ENCODE measurements around the gene MYLIP.
A peak's percentile ranks its signal among the peaks of the same experiment; 100 is the strongest.

MYLIP gene

DNA sequence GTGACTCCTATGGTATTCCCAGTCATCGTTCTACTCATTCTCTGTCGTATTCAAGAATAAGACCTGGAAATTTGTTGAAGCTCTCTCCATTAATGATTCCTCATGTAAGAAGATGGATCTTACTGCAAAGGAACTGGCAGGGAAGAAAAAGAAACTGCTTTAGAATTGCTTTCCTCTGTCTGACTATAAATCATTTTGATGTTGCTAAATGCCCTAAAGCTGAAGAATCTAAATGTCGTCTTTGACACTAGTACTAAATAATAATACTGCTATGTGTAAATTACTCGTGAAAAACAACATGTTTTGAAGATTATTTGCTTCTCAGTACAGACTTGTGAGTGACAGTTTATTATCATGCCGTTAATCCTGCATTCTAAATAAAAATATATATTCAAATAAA is 20.5 kb upstream of the MYLIP start:
- DNase-seq (ENCODE audit: low spot score): no peak

DNA sequence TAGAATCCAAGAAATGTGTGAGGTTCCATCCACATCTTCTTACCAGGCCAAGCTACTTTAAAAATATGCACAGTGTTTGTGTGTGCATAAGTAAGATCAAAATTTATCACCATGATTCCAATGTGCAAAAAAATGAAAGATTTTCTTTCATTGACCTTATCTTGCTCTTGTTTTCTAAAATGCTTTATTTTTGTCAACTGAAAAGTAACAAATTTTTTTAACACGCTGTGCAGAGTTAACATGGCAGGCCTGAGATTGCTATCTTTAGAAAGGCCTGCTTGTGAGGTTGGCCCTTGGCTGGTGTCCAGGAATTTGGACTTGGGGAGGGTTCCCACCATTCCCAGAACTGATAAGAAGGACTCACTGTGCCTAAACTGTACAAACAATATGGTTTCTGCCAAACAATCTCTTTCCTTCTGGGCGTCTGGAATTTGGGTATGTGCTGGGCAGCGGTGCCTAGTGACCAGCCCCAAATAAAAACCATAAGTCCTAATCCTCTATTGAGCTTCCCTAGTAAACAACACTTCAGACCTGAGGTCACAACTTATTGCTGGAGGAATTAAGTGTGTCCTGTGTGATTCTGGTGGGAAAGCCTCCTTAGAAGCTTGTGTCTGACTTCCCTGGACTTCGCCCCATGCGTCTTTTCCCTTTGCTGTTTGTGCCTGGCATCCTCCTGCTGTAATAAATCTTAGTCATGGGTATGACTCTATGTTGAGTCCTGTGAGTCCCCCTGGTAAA is 19.8 kb upstream of the MYLIP start:
- DNase-seq (ENCODE audit: low spot score): no peak

DNA sequence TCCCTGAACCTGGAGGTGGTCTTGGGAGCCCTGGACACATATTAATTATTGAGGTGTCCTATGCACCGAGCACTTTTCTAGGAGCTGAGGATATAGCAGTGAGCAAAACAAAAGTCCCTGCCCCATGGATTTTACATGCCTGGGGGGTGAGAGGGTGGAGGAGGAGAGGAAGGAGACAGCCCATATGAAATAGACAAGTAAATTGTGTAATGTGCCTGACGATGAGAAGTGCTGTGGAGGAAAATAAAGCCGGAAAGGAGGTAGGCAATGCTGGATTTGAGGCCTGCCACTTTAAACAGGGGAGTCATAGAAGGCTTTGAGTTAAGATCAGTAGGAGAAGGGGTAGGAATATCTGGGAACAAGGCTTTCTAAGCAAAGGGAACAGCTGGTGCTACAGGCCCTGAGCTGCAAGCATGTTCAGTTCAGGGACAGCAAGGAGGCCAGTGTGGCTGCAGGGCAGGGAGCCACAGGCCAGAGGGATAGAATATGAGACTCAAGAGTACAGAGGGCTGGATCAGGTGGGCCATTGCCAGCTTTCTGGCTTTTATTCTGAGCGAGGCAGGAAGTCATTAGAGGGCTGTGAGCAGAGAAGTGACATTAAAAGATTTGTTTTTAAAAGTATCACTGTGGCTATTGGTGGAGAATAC is 19.1 kb upstream of the MYLIP start:
- DNase-seq (ENCODE audit: low spot score): no peak

DNA sequence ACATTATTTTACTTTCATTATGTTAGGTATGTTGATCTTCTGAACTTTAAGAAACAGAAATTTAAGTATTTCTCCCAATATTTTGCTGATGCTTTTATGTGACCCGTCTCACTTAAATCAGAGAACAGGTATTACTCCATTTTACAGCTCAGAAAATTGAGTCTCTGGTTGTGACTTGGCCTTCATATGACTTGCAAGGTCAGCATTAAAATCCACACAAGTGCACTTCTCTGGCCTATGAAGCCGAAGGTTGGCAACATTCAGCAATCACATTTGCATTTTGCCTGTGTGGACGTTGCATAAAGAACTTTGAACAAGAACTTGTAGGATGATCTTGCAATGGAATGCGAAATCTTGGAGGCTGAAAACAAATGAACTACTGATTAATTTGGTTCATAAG is 10.1 kb upstream of the MYLIP start:
- DNase-seq (ENCODE audit: low spot score): no peak

DNA sequence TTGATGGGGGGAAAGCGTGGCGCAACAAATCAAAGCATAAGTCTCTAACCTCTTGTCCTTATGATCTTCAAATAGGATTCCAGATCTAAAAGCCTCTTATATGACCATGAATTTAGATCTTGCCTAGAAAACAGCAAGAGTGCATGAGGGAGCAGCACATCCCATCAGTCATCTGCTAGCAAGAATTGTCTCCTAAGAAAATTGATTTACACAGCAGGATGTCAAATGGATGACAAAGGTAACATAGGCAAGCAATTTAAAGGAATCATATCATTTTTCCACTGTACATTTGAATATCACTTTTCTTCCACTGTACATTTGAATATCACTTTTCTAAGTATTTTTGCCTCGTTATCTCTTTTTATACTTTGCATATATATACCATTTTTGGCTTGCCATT is 7.5 kb upstream of the MYLIP start:
- DNase-seq (ENCODE audit: low spot score): no peak

DNA sequence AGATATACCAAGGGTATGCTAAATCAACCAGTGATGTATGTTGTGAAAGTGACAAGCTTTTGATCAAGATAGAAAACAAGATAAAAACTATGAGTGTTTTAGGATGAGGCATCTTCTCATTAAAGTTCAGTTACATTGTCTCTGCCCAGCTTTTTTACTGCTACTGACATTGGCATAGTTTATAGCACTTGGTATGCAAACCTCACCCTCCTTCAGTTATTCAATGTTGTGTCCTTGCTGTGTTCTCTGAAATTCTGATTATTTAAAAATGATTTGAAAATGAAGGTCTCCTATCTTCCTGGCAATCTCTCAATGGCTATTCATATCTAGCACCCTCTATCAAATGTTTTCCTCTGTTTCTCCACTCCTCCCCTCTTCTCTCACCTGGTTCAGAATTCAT is 6.7 kb upstream of the MYLIP start:
- no peak for DNase-seq (ENCODE audit: low spot score)

DNA sequence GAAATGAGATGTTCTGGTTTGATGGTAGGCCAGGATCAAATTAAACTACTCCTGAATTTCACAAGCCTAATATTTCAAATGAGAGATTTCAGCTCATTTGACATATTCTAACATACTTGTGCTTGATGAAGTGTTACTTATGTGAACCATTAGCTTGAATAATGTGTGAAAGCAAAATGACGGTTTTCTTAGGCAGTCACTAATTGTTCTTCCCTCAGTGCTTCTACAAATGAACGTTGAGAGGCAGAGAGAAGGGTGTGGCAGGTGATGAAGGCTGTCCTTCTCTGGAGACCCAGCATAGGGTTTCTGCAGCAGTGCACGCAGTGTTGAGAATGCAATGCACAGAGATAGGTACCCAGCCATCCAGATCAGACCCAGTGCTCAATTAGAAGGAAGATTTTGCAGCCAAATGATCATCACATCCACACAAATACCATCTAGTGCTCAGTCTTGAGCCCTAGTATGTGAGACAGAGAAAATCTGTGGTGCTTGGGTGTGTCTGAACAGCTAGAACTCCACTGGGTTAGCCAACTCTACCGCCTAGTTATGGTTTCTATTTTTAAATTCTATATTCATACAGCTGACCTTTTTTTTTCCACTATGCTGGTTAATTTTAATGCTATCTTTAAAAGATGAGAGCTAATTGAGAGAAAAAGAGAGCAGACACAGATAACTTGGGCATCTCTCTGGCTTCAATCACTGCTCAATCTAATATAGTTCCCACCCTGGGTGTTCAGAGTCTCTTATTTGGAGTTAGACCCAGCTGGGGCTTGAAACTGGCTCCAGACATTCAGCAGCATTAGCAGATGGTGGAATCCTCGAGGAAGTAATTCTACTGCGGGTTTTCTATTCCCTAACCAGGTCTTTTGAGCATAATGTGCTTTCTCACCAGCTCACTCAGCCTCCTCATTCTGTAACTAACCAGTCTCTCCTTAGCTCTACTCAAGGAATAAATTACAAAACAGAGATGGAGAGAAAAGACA is 4.4 kb upstream of the MYLIP start:
- no peak for DNase-seq (ENCODE audit: low spot score)

DNA sequence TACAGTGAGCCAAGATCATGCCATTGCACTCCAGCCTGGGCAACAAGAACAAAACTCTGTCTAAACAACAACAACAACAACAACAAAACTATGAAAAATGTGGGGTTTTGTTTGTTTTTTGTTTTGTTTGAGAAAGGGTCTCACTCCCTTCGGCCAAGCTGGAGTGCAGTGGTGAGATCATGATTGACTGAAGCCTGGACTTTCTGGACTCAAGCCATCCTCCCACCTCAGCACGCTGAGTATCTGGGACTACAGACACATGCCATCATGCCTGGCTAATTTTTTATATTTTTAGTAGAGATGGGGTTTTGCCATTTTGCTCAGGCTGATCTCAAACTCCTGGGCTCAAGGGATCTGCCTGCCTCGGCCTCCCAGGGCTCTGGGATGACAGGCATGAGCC is 2.8 kb upstream of the MYLIP start:
- no peak for DNase-seq (ENCODE audit: low spot score)

DNA sequence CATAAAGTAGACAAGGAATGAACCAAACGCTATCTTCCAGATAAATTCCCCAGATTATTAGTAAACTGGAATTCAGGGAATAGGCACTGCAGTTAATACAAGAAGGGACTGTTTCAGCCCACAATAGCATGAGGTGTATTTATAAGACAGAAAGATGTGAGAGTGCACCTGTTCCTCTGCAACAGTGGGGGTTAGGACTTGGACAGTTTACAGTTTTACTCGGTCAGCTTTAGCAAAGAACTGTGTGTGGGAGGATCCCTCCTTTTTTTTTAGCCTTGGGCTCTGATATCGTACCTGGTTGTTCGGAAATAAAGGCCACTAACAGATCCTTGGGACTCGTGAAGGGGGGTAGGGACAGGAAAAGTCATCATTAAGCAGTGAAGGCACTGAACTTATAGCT is 2.0 kb upstream of the MYLIP start:
- no peak for DNase-seq (ENCODE audit: low spot score)

DNA sequence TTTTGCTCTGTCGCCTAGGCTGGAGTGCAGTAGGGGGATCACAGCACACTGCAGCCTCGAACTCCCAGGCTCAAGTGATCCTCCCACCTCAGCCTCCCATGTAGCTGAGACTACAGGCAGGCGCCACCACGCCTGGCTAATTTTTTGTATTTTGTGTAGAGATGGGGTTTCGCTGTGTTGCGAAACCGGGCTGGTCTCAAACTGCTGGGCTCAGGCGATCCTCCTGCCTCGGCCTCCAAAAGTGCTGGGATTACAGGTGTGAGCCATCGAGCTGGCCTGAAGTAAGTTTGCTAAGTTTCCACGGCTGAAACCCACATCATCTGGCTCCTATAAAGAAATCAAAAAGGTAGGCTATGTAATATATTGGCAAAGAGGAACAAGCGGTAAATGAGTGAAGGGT is 1.4 kb upstream of the MYLIP start:
- DNase-seq (ENCODE audit: low spot score): no peak

DNA sequence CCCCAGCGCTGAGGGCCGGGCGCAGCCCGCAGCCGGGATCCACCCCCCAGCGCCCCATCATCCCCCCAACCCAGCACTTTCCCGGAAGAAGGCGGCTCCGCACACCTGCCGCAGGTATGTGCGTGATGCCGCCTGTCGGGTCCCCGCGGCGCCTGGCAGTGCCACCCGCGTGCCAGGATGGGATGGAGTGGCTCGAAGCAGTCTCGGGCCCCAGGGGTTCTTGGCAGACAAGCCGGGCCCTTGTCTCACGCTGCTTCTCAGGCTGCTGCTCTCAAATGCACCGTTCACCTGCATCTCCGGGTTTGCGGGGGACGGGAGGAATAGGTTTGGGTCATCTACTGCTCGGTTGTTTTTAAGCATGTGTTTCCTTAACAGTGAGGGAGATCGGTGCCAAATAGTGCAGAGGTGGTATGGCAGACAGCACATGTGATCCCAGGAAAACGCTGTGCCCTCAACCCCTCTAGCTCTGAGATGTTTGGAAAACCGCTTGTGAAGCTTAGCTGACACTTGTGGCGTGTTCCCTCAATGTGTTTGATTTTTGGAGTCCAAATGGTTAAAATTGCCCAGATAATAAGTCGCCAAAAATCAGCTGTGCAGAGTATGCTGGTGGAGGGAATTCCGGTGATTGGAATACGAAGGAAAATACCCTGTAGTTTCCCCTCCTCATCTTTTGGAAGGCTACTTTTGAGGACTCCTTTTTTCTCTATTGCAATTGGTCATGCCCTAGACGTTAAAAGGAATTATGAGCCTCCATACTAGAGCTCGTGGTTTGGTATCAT is 926 bp downstream of the MYLIP start:
- DNase-seq (ENCODE audit: low spot score): peak; percentile 21

DNA sequence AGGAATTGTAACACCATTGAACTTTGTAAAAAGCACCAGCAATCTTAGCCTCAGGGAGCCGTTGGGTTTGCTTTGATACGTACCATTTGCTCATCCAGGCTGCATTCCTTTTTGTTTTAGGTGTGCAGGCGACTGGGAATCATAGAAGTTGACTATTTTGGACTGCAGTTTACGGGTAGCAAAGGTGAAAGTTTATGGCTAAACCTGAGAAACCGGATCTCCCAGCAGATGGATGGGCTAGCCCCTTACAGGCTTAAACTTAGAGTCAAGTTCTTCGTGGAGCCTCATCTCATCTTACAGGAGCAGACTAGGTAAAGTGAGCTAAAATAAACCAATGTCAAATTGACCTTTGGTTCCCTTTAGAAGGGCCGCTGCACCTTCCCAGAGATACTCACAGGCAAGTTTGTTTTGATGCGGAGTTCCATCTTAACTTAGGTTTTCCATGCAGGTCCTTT is 1.6 kb downstream of the MYLIP start:
- peak; percentile 3 for DNase-seq (ENCODE audit: low spot score)

DNA sequence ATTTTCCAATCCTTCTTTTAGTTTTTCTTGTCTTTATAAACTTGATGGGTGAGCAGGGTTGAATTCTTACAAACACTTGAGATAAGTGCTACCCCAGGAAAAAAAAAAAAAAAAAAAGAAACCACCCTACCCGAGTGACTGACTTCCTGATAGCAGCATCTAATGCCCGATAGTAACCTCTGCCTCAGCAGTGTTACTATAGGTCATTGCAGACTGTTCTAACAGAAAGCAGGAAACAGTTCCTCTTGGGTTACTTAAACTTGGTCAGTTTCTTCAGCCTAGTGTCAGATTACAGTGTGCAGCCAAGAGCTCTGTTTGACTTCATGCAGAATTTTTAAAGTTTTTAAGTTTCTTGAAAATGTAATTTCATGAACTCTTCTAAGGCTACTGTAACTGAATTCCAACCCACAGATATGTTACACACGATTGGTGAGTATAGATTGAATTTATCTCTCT is 2.1 kb downstream of the MYLIP start:
- peak; percentile 80 for DNase-seq (ENCODE audit: low spot score)

DNA sequence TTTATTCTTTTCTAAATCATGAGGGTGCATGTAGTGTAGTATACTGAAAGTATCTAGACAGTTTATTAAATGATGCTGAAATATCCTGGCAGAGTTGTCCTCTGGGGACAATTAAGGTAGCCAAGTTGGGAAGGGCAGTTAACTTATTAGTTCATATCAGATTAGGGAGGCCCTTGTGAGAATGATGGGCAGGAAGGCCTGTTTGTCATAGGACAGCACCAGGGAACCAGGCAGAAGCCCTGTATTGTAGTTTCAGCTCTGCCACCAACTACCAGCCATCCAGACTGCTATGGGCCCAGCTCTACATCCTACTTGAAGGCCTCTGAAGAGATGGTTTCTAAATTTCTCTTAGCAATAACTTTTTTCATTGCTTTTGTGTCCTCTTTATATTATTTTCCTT is 4.0 kb downstream of the MYLIP start:
- peak; percentile 12 for DNase-seq (ENCODE audit: low spot score)

DNA sequence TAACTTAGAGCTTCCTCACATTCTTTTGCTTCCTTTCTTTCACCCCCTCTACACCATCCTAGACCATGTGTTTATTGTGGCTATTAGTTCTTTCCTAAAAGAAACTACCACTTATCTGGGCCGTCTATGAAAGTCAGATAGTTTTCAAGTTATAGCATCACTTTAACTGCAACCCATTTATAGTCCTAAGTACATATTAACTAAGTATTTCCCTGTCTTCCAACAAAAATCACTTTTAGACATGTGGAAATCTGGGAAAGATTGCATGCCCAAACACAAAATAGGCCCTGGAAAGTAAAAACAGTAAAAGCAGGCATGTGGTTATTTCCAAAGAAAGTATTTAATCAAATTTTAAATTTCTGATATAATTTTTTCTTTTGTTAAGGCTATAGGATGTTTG is 5.5 kb downstream of the MYLIP start:
- no peak for DNase-seq (ENCODE audit: low spot score)

DNA sequence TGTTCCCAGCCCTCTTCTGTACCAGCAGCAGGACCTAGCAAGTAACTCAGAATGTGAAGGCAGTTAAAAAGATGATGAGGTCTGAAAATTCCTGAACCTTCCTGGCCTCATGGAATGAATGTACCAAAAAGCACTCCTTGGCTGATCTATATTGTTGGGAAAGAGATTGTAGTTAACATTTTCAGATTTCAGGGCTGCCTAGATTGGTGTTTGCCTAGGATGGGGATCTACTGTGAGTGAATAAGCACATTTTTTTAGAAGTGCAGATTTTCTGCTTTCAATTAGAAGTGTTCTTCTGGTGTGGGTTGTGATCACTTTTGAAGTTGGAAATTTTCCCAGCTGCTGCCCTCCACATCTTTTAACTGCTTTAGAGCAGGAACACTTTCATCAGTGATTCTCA is 6.2 kb downstream of the MYLIP start:
- no peak for DNase-seq (ENCODE audit: low spot score)

DNA sequence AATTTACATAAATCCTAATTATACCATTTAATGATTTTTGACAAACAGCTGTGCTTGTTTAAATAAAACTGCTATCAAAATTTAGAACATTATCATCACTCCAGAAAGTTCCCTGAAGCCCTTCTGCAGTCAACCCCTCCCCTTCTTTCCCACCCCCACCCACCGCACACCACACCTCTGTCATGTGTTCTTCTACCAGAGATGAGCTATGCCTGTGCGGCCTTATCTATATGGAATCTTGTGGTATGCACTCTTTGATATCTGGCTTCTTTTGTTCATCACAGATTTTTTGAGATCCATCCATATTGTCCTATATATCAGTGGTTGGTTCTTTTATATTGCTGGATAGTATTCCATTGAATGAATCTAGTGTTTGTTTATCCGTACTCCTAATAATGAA is 7.2 kb downstream of the MYLIP start:
- DNase-seq (ENCODE audit: low spot score): peak; percentile 30

DNA sequence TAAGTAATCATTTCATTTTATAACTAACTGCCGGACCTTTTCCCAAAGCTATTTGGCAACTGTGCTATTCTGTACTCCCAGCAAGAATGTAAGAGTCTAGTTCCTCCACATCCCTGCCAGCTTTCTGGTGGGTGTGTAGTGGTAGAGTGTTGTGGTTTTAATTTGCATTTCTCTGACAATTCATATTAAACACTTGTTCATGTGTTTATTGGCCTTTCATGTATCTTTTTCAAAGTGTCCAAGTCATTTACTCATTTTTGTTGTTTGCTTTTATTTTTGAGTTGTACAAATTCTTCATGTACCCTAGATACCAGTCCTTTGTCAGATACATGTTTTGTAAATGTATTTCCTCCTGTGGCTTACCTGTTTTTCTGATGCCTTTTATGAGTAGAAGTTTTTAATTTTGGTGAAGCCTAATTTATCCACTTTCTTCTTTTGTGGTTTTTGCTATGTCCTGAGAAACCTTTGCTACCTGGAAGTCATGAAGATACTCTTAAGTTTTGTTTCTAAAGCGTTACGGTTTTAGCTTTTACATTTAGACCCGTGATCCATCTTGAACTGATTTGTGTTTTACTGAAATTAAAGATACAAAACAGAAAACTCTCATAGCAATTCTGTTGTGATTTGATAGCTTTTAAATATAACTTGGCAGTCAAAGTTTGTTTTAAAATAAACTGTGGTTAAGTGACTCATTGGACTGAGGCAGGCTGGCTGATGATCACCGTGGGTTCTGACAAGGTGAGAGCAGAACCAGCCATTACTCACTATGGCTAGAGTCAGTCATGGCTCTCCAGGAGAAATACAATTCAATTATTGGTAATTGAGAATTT is 8.0 kb downstream of the MYLIP start:
- DNase-seq (ENCODE audit: low spot score): peak; percentile 60

DNA sequence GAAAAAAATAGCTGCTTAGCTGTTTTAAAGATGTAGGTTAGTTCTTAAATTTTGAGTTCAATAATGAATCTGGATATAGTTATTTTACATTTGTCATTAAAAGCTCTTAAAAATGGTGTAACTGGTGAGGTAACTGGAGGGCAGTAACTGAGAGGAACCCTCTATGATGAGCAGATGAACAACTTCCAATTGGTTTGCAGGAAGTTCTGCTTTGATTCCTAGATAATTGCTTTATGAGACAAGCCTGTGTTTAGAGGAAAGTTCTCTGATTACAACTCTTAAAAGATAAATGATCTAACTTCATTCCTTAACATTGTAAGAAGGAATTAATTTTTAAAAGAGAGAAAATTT is 8.5 kb downstream of the MYLIP start:
- DNase-seq (ENCODE audit: low spot score): no peak

DNA sequence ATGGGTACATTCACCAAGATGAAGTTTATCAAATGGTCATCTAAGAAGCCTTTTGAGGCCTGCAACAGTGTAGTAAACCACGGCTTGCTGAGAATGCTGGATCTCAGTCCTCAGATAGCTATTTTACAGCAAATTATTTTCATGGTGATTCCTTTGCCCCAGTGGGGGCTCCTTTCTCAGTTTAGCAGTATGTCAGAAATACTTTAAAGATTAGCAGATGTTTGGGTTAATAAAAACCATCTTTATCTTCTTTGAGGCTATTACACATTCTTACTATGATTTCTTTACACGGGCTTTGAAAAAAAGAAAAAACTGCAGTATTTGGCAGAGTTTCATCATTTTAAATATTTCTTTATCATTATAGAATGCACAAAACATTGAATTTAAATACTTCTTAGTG is 10.7 kb downstream of the MYLIP start:
- no peak for DNase-seq (ENCODE audit: low spot score)

DNA sequence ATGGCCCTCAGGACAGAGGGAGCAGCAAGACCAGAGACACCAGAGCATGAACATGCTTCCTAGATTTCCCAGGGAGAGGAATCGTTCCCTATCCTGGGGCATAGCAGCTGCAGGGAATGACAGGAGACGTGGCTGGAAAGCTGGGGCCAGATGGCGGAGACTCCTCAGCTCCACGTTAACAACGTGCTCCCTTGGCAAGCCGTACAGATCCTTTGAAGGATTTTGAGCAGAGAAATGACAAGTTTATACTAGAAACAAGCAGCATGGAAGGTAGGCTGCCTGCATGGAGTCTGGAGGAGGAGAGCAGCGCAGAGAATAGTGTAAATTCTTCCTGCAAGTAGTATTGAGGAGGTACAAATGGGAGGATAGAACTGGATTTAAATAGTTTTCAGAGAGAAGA is 11.7 kb downstream of the MYLIP start:
- no peak for DNase-seq (ENCODE audit: low spot score)

Data from activated CD4-positive, alpha-beta T cell treated with anti-CD3 and anti-CD28 coated beads, Interleukin-2, Interleukin-4, amounts not matched to agents 100 ng/mL and 50 ng/mL, durations not matched to agents 16 hours and 8 hours (primary cell).